Skeletal muscle cell (primary cell): Measurements from ENCODE around the gene TARDBP.
A peak's percentile ranks its signal among the peaks of the same experiment; 100 is the strongest.
"Not testable (repeated sequence)": the region's sequence is repeated elsewhere in the genome, so short reads cannot be mapped to it uniquely, and the experiment has no call there.

Source experiments
- DNase-seq: peaks from one replicate; pipeline ENCODE4 v3.0.0-alpha.2; 2010; ENCODE audit warnings: low read depth
- H3K4me3 ChIP-seq: 2 replicates; pipeline ENCODE4 v1.5.1; 2011; ENCODE audit warnings: low read depth, mild to moderate bottlenecking, control low read depth, low read length, moderate library complexity

The TARDBP gene

DNA sequence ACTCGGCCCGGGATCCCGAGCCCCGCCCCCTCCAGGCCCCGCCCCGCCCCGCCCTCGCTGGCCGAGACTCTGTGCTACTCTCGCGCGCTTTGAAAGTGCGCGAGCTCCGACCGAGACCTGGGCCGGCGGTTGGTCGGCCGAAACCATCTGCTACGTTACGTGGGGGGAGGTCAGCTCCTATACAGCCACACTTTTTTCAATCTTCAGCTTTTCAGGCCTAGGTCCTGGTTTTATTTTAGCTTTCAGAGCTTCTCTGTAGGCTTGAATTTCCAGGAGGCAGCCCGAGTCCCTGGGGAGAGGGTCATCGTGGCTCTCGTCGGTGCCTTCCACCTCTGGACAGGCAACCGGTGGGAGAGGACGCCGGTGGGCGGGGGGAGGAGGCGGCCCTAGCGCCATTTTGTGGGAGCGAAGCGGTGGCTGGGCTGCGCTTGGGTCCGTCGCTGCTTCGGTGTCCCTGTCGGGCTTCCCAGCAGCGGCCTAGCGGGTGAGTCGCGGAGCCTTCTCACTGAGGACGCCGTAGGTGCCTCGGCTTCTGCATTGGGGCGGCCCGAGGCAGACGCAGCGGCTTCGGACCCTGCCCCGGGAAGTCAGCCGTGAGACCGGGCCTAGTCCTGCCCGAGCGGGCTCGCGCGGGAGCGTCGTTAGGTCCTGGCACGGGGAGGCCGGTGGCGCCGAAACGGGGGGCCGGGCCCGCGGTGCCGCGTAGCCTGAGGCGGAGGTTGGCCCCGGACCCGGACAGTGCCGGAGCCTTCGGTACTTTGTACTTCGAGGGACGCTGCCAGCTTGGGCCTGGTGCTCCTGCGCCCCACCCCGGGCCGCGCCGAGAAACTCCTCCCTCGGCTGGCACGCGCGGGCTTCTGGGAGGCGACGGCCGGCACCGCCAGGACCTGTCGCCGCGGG lies at the start of gene TARDBP:
TSS of gene TARDBP (plus strand) at position 395 of the 900 bp plus-strand sequence. CDS start 1,074 bp downstream, outside the sequence.
- H3K4me3 ChIP-seq = peak within 1 kb of the TSS; percentile 89
- DNase-seq = peak; percentile 67

DNA sequence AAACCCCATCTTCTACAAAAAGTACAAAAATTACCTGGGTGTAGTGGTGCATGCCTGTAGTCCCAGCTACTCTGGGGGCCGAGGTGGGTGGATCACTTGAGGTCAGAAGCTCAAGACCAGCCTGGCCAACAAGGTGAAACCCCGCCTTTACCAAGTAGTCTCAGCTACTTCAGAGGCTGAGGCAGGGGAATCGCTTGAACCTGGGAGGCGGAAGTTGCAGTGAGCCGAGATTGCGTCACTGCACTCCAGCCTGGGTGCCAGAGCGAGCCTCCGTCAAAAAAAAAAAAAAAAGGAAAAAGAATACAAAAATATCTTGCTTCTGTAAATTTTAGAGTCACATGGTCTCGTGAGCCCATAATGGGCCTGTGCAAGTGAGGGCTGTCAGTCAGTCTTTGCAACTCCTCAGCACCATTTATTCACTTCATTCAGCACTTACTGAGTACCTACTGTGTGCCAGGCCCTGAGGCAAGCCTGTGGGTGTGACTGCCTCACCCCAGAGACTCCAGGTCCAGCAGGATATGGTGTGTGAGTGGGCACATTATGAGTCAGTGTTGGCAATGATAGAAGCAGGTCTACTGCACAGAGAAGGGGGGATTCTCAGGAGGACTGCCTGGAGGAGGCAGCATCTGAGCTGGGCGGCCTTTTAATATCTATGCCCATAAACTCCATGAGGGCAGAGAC lies 46.8 kb upstream of the TARDBP start:
- no peak for DNase-seq
- H3K4me3 ChIP-seq = no peak overlapping the region

DNA sequence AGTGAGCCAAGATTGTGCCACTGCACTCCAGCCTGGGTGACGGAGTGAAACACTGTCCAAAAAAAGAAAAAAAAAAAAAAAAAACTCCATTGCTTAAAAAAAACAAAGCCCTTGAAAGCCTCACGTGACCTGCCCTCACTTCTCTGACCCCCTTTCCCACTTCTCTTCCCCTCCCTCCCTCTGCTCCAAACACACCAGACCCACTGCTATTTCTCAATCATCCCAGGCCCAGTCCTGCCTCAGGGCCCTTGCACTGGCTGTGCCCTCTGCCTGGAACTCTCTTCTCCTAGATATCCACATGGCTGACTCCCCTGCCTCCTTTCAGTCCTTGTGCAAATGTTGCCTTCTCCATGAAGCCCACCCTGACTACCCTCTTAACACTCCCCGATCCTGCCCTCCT lies 45.4 kb upstream of the TARDBP start:
- H3K4me3 ChIP-seq = no peak overlapping the region
- no peak for DNase-seq

DNA sequence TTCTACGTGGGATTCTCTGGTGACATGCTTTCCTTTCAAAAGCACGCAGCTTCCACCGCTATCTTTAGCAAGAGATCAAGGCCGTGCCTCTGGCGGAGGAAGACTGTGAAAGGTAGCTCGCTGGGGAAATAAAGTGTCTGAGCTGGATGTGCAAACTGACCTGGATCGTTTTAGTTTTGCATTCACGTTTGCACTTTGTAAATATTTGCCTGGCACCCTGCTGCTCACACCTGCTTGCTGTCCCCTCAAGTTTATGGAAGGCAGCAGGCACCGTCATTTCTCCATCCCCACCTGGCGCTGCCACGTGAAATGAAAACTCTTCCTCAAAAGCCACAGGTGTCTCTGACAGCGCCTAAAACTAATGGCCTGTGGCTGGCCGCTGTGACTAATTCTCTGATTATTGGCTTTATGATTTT lies 44.0 kb upstream of the TARDBP start:
- H3K4me3 ChIP-seq = peak overlapping the region; percentile 38
- no peak for DNase-seq

DNA sequence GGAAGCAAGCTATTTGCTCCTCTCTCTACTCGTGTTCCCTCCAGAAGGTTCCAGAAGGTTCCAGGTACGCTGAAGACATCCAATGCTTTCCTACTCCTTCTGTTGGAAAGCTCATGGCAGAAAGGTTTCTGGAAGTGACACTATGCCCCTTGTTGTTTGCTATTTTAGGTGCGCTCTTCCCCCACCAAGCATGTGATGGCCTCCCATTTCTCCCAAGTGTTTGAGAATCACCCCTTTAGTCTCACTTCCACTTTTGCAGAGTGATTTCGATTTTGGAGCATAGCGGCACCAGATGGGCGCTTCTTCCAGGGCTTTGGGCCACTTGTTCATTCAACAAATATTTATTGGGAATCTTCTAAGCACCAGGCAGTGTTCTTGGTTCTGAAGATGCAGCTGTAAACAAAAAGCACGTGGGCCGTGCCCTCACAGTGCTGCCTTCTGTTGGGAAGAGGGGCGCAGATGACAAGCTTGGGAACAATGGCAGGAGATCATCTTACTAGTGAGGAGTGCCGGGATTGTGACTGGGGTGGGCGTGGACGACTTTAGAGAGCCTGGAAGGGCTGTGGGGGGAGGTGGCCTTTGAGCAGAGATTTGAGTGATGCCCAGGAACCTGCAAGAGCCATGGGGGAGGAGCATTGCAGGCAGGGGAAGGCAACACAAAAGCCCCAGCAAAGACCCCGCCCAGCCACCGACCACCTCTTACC lies 43.0 kb upstream of the TARDBP start:
- no peak overlapping the region for H3K4me3 ChIP-seq
- no peak for DNase-seq

DNA sequence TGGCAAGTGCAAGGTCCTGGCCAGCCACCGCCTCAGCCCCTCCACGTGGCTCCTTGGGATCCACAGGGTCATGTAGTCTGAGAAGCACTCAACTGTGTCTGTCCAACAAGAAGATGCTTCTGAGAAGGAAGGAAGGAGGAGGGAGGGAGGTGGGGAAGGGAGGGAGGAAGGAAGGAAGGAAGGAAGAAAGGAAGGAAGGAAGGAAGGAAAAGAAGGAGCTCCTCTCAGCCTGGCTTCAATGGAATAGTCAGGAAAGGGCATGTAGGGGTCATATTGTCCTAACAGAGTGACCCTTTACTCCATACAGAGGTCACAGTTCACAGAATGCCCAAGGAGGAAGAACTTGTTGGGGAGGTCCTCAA lies 42.5 kb upstream of the TARDBP start:
- no peak for DNase-seq
- no peak overlapping the region for H3K4me3 ChIP-seq

DNA sequence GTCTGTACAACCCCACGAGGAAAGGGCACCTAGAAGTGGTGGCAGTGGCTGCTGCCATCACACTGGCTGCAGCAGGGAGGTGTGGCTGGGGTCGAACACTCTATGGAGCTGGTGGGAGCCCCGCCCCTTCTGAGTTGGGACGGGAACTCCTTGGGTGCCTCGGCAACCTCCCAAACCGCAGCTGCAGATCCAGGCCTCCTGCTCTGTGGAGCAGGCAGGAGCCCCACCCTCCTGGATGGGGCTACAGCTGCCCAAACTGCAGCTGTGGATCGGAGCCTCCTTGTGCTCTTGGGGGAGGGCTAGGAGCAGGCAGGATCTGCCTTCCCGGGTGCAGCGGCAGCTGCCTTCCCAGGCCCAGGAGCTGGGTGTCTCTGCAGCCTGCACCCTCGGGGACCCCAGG lies 38.9 kb upstream of the TARDBP start:
- no peak for DNase-seq
- no peak overlapping the region for H3K4me3 ChIP-seq

DNA sequence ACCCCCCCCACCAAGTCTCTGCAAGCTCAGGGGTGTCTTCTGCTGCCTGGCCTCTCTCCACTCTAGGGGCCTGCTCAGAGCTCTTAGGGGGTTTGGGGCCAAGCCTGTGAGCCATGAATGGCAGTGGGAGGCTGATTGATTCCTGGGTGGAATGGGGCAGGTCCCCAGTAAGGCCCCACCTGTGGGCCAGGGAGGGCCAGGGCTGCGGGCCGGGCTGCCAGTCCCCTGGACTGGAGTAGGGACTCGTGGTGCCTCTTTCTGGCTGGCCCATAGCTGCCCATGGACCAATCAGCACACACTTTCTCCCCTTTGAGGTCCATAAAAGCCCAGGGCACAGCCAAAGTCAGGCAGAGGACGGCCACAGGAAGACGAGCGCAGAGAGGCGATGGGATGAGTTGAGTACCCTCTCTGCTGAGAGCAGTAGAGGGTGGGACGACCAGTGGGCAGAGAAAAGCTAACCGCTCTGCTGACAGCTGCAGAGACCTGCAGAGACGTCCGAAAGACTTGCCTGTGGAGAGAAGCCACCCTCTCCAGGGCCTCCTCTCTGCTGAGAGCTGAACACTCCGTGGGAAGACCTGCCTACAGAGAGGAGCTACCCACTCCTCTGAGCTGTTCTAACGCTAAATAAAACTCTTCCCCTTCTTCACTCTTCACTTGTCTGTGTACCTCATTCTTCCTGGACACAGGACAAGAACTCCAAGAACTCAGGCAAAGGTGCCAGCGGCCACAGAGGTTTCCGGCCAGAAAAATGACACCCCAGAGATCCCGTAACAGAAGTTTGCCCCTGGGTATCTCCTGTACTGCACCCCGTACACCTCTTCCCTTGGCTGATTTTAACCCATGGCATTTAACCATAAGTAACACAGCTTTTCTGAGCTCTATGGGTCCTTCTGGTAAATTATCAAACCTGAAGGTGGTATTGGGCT lies 38.2 kb upstream of the TARDBP start:
- H3K4me3 ChIP-seq = no peak overlapping the region
- DNase-seq = no peak

DNA sequence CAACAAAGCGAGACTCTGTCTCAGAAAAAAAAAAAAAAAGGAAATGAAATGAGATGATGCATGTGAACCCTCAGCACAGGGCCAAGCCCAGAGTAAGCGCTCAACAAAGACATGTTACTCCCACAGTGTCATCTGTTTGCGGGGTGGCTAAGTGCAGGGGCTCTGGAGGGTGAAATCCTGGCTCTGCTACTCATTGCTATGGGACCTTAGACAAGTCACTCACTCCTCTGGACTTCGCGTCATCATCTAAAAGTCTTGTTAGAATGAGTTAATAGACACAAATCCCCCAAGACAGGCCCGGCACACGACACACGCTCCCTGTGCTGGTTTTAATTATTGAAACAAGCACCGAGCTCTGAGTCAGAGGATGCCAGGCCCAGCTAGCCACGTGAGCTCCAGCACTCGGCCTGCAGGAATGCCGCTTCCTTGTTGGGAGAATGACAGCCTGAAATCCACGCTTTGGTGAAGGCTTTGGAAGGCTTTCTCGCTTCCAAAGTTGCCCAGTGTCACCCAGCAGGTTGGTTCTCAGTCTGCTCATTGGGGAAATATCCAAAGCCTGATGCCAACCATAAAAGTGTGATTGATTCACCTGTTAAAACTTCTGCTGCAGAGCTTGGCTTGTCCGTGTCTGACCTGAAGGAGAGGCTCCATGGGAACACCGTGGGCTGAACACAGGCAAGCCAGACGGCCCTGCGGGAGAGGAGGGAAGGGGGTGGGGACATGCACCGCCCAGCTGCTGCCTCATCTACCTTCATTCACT lies 36.7 kb upstream of the TARDBP start:
- no peak overlapping the region for H3K4me3 ChIP-seq
- no peak for DNase-seq

DNA sequence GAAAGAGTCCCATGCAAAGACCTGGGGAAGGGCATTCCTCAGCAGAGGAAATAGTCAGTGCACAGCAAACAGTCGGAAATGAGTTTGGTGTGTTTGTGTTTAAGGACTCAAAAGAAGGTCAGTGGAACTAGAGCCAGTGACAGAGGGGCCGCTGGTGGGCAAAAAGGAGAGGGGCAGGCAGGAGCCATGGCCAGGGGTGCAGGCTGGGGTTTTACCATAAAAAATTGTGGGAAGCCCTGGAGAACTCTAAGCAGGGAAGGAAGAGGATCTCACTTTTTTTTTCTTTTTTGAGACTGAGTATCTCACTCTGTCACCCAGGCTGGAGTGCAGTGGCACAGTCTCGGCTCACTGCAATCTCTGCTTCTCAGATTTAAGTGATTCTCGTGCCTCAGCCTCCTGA lies 33.7 kb upstream of the TARDBP start:
- no peak for DNase-seq
- no peak overlapping the region for H3K4me3 ChIP-seq

DNA sequence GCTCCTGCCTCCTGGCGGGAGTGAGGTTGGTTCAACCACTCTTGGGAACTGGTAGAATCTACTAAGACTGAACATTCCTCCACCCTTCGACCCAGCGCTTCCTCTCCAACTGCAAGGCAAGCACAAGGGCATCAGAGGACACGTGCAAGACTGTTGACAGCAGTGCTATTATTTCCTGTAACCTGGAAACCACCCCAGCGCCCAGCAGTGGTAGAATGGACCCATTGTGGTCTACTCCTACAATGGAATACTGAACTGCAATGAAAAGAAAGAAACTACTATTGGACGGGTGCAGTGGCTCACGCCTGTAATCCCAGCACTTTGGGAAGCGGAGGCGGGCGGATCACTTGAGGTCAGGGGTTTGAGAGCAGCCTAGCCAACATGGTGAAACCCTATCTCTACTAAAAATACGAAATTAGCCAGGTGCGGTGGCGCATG lies 33.0 kb upstream of the TARDBP start:
- H3K4me3 ChIP-seq = no peak overlapping the region
- DNase-seq = no peak

DNA sequence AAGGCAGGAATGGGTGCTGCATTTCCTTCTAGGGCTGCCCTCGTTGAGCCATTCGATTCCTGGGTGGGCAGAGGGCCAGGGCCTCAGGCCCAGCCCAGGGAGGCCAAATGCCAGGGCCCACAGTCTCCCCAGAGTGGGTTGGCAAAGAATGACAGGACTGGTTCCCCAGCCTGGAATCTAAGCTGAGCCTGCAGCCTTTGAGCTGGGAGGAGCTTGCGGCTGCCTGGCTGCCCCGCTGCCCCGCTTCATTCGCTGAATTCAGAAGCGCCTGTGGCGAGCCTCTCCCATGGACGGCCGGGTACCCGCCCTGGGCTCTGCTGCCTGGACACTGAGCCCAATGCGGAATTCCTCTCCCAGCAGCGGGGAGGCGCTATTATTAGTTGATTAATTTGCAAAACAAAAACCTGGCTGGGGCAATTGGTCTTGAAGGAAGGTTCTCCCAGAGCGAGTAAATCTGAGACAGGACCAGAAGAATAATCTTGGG lies 32.3 kb upstream of the TARDBP start:
- H3K4me3 ChIP-seq = no peak overlapping the region
- DNase-seq = no peak

DNA sequence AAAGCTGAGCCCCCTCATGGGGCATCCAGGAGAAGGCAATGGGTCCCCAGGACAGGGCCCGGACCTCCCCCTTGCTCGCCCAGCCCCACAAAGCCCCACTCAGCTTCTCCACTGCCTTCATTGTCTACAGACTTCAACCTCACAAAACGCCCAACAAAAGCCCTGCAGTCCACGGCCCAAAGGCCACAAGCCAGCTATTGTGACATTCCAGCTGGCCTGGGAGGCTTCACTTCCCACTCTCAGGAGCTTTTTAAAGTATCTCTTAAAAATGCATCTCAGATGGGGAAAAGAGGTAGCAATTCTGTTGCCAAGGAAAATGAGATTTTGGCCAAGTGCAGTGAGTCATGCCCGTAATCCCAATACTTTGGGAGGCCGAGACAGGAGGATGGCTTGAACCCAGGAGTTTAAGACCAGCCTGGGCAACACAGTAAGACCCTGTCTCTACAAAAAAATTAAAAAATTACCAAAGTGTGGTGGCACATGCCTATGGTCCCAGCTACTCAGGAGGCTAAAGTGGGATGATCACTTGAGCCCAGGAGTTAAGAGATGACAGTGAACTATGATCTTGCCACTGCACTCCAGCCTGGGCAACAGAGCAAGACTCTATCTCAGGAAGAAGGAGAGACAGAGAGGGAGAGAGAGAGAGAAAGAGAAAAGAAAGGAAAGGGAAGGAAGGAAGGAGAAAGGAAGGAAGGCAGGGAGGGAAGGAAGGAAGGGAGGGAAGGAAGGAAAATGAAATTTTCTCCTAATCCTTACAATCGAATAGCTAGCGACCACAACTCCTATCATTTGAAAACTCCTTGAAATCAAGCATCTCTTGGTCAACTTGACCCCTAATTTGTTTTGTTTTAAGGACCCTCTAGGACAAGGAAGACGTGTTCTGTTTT lies 31.4 kb upstream of the TARDBP start:
- no peak overlapping the region for H3K4me3 ChIP-seq
- no peak for DNase-seq

DNA sequence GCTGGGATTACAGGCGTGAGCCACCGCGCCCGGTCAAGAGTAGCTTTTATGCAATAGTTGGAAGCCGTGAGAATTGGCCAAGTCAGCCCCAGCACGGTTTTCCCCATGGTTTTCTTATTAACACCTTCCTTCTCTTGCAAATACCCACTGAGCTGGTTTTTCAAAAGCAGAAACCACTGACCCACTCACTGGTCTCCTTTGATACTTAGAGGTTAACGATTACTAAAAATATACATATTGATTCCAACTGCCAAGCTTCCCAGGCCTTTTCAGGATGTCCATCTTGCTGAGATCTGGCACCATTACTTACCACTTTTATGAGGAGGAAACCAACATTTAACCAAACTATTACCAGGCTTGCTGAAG lies 25.9 kb upstream of the TARDBP start:
- no peak for DNase-seq
- no peak overlapping the region for H3K4me3 ChIP-seq

DNA sequence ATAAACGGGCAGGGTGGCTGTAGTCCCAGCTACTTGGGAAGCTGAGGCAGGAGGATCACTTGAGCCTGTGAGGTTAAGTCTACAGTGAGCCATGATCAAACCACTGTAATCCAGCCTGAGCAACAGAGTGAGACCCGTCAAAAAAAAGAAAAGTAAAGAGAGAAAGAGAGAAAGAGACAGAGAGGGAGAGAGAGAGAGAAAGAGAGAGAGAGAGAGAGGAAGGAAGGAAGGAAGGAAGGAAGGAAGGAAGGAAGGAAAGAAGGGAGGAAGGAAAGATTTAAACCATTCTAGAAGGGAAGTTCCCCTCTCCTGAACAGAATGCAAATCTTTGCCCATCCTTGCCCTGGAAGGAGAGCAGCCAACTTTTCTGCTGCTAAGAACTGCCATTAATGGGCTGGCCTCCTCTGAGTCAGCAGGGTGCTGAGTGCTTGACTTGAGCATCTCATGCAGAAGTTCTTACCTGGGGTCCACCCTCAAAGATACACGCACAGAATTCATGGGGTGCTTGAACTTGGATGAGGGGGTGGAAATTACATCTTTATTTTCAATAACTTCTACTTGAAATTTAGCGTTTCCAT lies 24.5 kb upstream of the TARDBP start:
- H3K4me3 ChIP-seq = no peak overlapping the region
- DNase-seq = no peak

DNA sequence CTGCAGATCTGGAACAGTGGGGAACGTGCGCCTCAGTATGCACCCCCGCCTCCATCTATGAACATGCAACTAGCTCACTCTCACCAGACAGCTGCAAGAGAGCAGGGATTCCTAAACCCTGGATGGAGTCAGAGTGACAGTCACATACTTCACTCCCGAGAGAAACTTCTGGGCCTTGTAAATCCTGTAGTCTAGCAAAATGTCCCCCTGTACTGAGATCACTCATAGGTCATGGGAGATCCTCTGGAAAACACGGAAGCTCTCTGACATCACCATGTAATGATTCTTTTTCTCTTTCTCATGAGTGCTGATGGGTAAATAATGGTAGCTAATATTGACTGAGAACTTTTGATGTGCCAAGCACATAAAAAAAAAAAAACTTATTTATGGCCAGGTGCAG lies 23.4 kb upstream of the TARDBP start:
- no peak overlapping the region for H3K4me3 ChIP-seq
- no peak for DNase-seq

DNA sequence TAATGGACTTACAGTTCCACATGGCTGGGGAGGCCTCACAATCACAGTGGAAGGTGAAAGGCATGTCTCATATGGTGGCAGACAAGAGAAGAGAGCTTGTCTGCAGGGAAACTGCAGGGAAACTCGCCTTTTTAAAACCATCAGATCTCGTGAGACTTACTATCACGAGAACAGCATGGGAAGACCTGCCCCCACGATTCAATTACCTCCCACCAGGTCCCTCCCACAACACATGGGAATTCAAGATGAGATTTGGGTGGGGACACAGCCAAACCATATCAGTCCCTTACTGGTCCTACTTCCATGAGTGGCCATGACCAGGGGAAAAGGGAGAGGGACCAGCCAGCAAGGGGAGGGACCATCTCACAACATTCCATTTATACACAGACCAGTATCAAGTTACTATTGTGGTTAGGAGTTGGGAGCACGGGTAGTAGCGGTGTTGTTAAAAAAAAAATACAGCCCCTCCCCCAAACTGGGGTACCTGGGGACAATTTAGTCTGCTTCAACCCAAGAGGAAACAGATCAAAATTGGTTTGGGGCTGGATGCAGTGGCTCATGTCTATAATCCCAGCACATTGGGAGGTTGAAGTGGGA lies 22.4 kb upstream of the TARDBP start:
- not testable (repeated sequence) for DNase-seq, H3K4me3 ChIP-seq
